CD4-positive, alpha-beta memory T cell (primary cell): ENCODE results near the gene ACSS1. TPM values are rescaled to one million over a fixed set of nuclear protein-coding genes. Genes with fewer than 3 reads are reported as not detected.

Experiments
- CTCF ChIA-PET: fragments of 350-600 bp; sonication (Branson Sonifier 250); formaldehyde crosslinking; loops from one replicate; lab custom pipeline; 2021; ENCODE audit warnings: inconsistent platforms; ENCODE audit not compliant: partially characterized antibody; lab: Charles Lee
- POLR2A ChIA-PET: fragments of 350-600 bp; sonication (Branson Sonifier 250); formaldehyde crosslinking; loops from one replicate; lab custom pipeline; 2021; ENCODE audit not compliant: partially characterized antibody; lab: Charles Lee
- DNase-seq, 5 donors: peaks; one replicate each; pipeline versions ENCODE4 v3.0.0 to v3.0.0-alpha.2; 2020 to 2022; ENCODE audit warnings: mixed read lengths in 1 of 5
- H3K27ac ChIP-seq: one replicate; pipeline ENCODE4 v1.7.0; 2013; ENCODE audit warnings: low read depth, low read length
- H3K27me3 ChIP-seq: 2 replicates; pipeline ENCODE4 v1.7.0; 2013; ENCODE audit warnings: mild to moderate bottlenecking, low read length, moderate library complexity; ENCODE audit not compliant: insufficient read depth
- H3K36me3 ChIP-seq: 2 replicates; pipeline ENCODE4 v1.7.0; 2013; ENCODE audit warnings: mild to moderate bottlenecking, low read length, moderate library complexity; ENCODE audit not compliant: insufficient read depth
- H3K4me1 ChIP-seq: 2 replicates; pipeline ENCODE4 v1.7.0; 2013; ENCODE audit warnings: mild to moderate bottlenecking, low read length, moderate library complexity; ENCODE audit not compliant: insufficient read depth
- H3K4me3 ChIP-seq, 2 donors: one replicate each; pipeline ENCODE4 v1.7.0; 2013; ENCODE audit warnings: low read length in 2 of 2, mild to moderate bottlenecking in 1 of 2
- H3K9me3 ChIP-seq, 2 donors: one replicate each; pipeline ENCODE4 v1.7.0; 2013; ENCODE audit warnings: low read length in 2 of 2, control low read depth in 1 of 2; ENCODE audit not compliant: control insufficient read depth in 1 of 2
- H3K27ac Mint-ChIP-seq, 7 donors: one replicate each; pipeline ENCODE4 v1.8.0; 2020 to 2021; ENCODE audit warnings: mixed read lengths in 7 of 7, mild to moderate bottlenecking in 6 of 7, inconsistent platforms in 3 of 7, moderate library complexity in 3 of 7
- H3K27me3 Mint-ChIP-seq, 2 donors: one replicate each; pipeline ENCODE4 v1.8.0; 2020 to 2021; ENCODE audit warnings: mixed read lengths in 2 of 2
- H3K36me3 Mint-ChIP-seq, 2 donors: one replicate each; pipeline ENCODE4 v1.8.0; 2020 to 2021; ENCODE audit warnings: mixed read lengths in 2 of 2, inconsistent platforms in 1 of 2, mild to moderate bottlenecking in 1 of 2
- H3K4me1 Mint-ChIP-seq, 4 donors: one replicate each; pipeline ENCODE4 v1.8.0; 2020 to 2021; ENCODE audit warnings: mixed read lengths in 4 of 4, mild to moderate bottlenecking in 1 of 4
- H3K4me3 Mint-ChIP-seq, 8 donors: one replicate each; pipeline ENCODE4 v1.8.0; 2020 to 2021; ENCODE audit warnings: mixed read lengths in 8 of 8, mild to moderate bottlenecking in 7 of 8, moderate library complexity in 6 of 8, inconsistent platforms in 3 of 8
- H3K9me3 Mint-ChIP-seq, 8 donors: one replicate each; pipeline ENCODE4 v1.8.0; 2020 to 2021; ENCODE audit warnings: mixed read lengths in 8 of 8, mild to moderate bottlenecking in 5 of 8, inconsistent platforms in 3 of 8, moderate library complexity in 1 of 8
- intact Hi-C: fragments of 100-400 bp; cut with micrococcal nuclease; formaldehyde crosslinking; loops from one replicate; pipeline ENCODE4 v1.15.1; 2023
- polyA plus RNA-seq, 2 donors: library from polyadenylated mRNA; unstranded; fragments of 300-500 nt; fragmentation: Illumina TruSeq; gene quantifications; one replicate each; pipeline ENCODE4 v1.2.3, GENCODE V29; 2021
- total RNA-seq, 2 experiments: library from RNA; stranded (reverse); gene quantifications; one replicate each; pipeline ENCODE4 v1.2.3, GENCODE V29; 2021

ACSS1 gene
- total and polyA plus RNA-seq, 4 experiments from 2014 or later: 44.6 to 56.5 (median 51.3) TPM

GRCh38 chr20:25059866-25060465, 2.0 kb upstream of the ACSS1 start:
- no peaks in the 10 kb centered on the region for H3K9me3 Mint-ChIP-seq
- Histone ChIP-seq H3K36me3 (peaks cover 3% of the 10 kb centered on the region), H3K4me3 (no peak overlapping the region), H3K27ac (no peak overlapping the region), H3K4me1 (peaks cover 33% of the 10 kb centered on the region), H3K27me3 (no peaks in the 10 kb centered on the region), H3K9me3 (no peaks in the 10 kb centered on the region)
- peak overlapping the region in 6 of 7 donors; percentile 17 to 96 (median 77) for H3K27ac Mint-ChIP-seq
- ChIA-PET POLR2A (interaction anchor here (0.9 to 4.4 kb wide), 4 partner anchors 23 to 135 kb away, joined by 3 to 60 read pairs (median 45); partner anchors contain the start of genes APMAP and ENTPD6), CTCF (interaction anchor here (0.8 to 12.0 kb wide), 5 partner anchors 14 to 129 kb away, joined by 3 to 260 read pairs (median 3); partner anchors contain the start of gene APMAP)
- H3K27me3 Mint-ChIP-seq: peaks cover 2% of the 10 kb centered on the region in 2 donors
- no peak for DNase-seq
- peak overlapping the region in 2 of 8 donors; percentile 31 to 56 for H3K4me3 Mint-ChIP-seq
- peaks cover 16 to 42% (median 27%) of the 10 kb centered on the region in 4 donors for H3K4me1 Mint-ChIP-seq
- peaks cover 2 to 13% of the 10 kb centered on the region in 2 donors for H3K36me3 Mint-ChIP-seq
- intact Hi-C loops: loop anchor here (2.0 to 10.0 kb wide), 6 partner anchors 17 to 1638 kb away; partner anchors contain the start of genes CST7, NAPB and PYGB

GRCh38 chr20:25058847-25059810, 1.2 kb upstream of the ACSS1 start:
- intact Hi-C loops: loop anchor here (1.0 to 5.0 kb wide), 8 partner anchors 16 to 1637 kb away; partner anchors contain the start of genes ABHD12, CST7, ENTPD6 and NAPB
- Histone ChIP-seq H3K36me3 (peaks cover 5% of the 10 kb centered on the region), H3K27ac (peak overlapping the region; percentile 82), H3K4me1 (peaks cover 42% of the 10 kb centered on the region), H3K4me3 (peak overlapping the region; percentile 78 to 84), H3K9me3 (no peaks in the 10 kb centered on the region), H3K27me3 (no peaks in the 10 kb centered on the region)
- Mint-ChIP-seq H3K4me3 (peak overlapping the region; percentile 81 to 92 (median 84)), H3K9me3 (no peaks in the 10 kb centered on the region), H3K27me3 (peaks cover 0 to 2% of the 10 kb centered on the region in 2 donors), H3K4me1 (peaks cover 24 to 51% (median 35%) of the 10 kb centered on the region in 4 donors), H3K27ac (peak overlapping the region; percentile 82 to 96 (median 86)), H3K36me3 (peaks cover 8 to 19% of the 10 kb centered on the region in 2 donors)
- CTCF ChIA-PET: interaction anchor here (0.8 to 12.0 kb wide), 6 partner anchors 13 to 137 kb away, joined by 3 to 260 read pairs (median 3); partner anchors contain the start of gene APMAP
- DNase-seq: no peak
- POLR2A ChIA-PET: interaction anchor here (0.6 to 4.4 kb wide), 18 partner anchors 16 to 1709 kb away, joined by 3 to 60 read pairs (median 6); partner anchors contain the start of genes APMAP, CST7, ENTPD6 and PYGB

DNA sequence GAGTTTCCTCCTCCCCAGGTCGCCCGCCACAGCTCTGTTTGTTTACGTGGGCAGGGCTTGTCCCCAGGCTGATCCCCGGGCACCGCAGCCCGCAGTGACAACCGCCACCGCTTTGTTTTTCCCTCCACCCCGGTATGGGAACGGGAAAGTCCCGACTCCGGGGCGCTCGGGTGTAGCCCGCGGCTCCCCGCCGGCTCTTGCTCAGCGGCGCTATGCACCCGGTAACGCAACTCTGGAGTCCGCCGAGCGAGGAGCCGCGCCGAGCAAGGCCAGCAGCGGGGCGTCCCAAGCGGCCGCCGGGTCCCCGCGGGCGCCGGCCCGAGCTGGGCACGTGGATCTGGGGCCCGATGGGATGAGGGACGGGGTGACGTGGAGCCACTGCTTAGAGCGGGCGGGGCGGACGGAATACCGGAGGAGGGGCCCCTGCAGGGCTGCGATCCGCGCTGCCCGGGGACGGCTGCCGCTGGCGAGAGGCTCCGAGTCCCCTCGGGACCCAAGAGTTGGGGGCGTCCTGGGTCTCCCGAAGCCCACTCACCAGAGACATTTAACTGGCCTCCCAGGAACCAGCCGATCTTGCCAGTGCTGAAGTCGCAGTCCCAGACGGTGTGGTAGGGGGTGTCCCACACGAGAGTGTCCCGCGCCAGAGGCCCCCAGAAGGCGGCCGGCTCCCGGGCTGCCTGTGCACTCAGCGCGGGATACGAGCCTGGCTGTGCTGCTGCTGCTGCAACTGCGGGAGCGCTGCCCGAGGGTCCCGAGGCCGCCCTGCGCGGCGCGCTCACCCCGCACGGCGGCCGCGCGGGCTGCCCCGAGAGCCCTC, 497 bp downstream of the ACSS1 start:
- Mint-ChIP-seq H3K27me3 (peaks cover 0 to under 1% of the 10 kb centered on the region in 2 donors), H3K36me3 (peaks cover 8 to 19% of the 10 kb centered on the region in 2 donors), H3K27ac (peak overlapping the region; percentile 88 to 96 (median 94)), H3K4me3 (peak overlapping the region; percentile 87 to 93 (median 90)), H3K4me1 (peaks cover 35 to 68% (median 47%) of the 10 kb centered on the region in 4 donors), H3K9me3 (no peaks in the 10 kb centered on the region)
- Histone ChIP-seq H3K27ac (peak overlapping the region; percentile 82), H3K9me3 (no peaks in the 10 kb centered on the region), H3K36me3 (peaks cover 5% of the 10 kb centered on the region), H3K27me3 (no peaks in the 10 kb centered on the region), H3K4me1 (peaks cover 58% of the 10 kb centered on the region), H3K4me3 (peak overlapping the region; percentile 17 to 84)
- CTCF ChIA-PET: interaction anchor here (1.0 to 12.0 kb wide), 3 partner anchors 7 to 61 kb away, joined by 4 to 260 read pairs (median 14); partner anchors contain the start of gene APMAP
- intact Hi-C loops: loop anchor here (1.0 to 5.0 kb wide), 8 partner anchors 15 to 1635 kb away; partner anchors contain the start of genes ABHD12, CST7, ENTPD6 and NAPB
- POLR2A ChIA-PET: interaction anchor here (0.6 to 4.4 kb wide), 26 partner anchors 8 to 1708 kb away, joined by 3 to 60 read pairs (median 5); partner anchors contain the start of genes APMAP, CST7, ENTPD6 and PYGB
- DNase-seq: peak; percentile 84 to 93 (median 87)

DNA sequence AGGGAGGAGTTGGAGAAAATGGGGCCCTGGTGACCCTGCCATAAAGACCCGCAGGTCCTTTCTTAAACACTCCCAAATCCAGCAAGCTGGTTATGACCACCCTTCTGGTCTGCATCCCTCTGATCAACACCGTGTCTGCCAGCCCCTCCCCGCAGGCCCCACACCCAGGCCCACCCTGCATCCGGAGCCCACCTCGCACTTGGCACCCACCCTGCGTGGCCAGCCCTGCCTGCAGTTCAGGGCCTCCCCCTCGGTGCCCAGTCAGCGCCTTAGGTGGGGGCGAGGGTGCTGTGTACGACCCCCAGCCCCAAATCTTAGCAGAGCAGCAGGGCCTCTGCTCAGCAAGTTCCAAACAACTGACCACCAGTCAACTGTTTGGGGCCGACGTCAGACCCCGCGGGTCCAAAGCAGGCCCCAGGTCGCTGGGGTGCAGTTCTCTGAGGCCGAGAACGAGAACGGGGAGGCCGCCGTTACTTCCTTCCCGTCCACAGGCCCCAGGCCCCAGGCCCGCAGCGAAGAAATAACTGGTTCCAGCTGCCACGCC, 1.2 kb downstream of the ACSS1 start:
- ChIA-PET CTCF (interaction anchor here (0.9 to 12.0 kb wide), 4 partner anchors 8 to 69 kb away, joined by 3 to 260 read pairs (median 8); partner anchors contain the start of gene APMAP), POLR2A (interaction anchor here (0.6 to 4.4 kb wide), 15 partner anchors 9 to 1030 kb away, joined by 3 to 60 read pairs (median 9); partner anchors contain the start of genes APMAP, CST7, ENTPD6 and PYGB)
- Mint-ChIP-seq H3K27me3 (no peaks in the 10 kb centered on the region), H3K36me3 (peaks cover 8 to 19% of the 10 kb centered on the region in 2 donors), H3K27ac (peak overlapping the region; percentile 88 to 96 (median 94)), H3K4me3 (peak overlapping the region; percentile 87 to 93 (median 90)), H3K4me1 (peaks cover 37 to 74% (median 52%) of the 10 kb centered on the region in 4 donors), H3K9me3 (no peaks in the 10 kb centered on the region)
- no peak for DNase-seq
- intact Hi-C loops: loop anchor here (5.0 kb wide), 2 partner anchors 191 to 1634 kb away; partner anchors contain the start of genes NAPB and PYGB
- Histone ChIP-seq H3K4me1 (peaks cover 64% of the 10 kb centered on the region), H3K36me3 (peaks cover 5% of the 10 kb centered on the region), H3K27ac (peak overlapping the region; percentile 82), H3K4me3 (peak overlapping the region; percentile 34 to 84), H3K9me3 (no peaks in the 10 kb centered on the region), H3K27me3 (no peaks in the 10 kb centered on the region)

- H3K4me3 ChIP-seq: no peak overlapping the region
- peaks cover 5% of the 10 kb centered on the region for H3K36me3 ChIP-seq
- Mint-ChIP-seq H3K4me1 (peaks cover 44 to 83% (median 59%) of the 10 kb centered on the region in 4 donors), H3K27me3 (no peaks in the 10 kb centered on the region), H3K9me3 (no peaks in the 10 kb centered on the region), H3K4me3 (peak overlapping the region; percentile 87 to 93 (median 90)), H3K36me3 (peaks cover 8 to 21% of the 10 kb centered on the region in 2 donors), H3K27ac (peak overlapping the region; percentile 88 to 96 (median 94))
- peak overlapping the region; percentile 82 for H3K27ac ChIP-seq
- DNase-seq: no peak
- ChIA-PET CTCF (interaction anchor here (0.9 to 12.0 kb wide), 5 partner anchors 9 to 139 kb away, joined by 3 to 260 read pairs (median 3); partner anchors contain the start of genes APMAP and ENTPD6), POLR2A (interaction anchor here (1.2 to 4.4 kb wide), 5 partner anchors 10 to 106 kb away, joined by 3 to 60 read pairs (median 5); partner anchors contain the start of genes APMAP and CST7)
- peaks cover 64% of the 10 kb centered on the region for H3K4me1 ChIP-seq
- H3K9me3 ChIP-seq: no peaks in the 10 kb centered on the region
- intact Hi-C loops: loop anchor here (5.0 kb wide), 2 partner anchors 191 to 1634 kb away; partner anchors contain the start of genes NAPB and PYGB
- H3K27me3 ChIP-seq: no peaks in the 10 kb centered on the region
Measured at GRCh38 chr20:25055711-25056495, 2.0 kb downstream of the ACSS1 start.
